ENCODE measurements around the gene ZNF609. TPM values are rescaled to one million over a fixed set of nuclear protein-coding genes. Genes with fewer than 3 reads are reported as not detected.

ZNF609 gene
- total and polyA plus RNA-seq, 2 of the 13 experiments (the other 11 are each of a cell fraction or from before 2014, with no cell fraction given): 8.9 to 9.9 TPM

- peak; percentile 66 for TF ChIP-seq ARID5B (CRISPR knock-in tag; IDR thresholded peaks at IDR 0.05)
- no peak for TF ChIP-seq ZNF251 (CRISPR knock-in tag; IDR thresholded peaks at IDR 0.05)
- peak; percentile 60; the same call in 1 of the 2 replicates for TF ChIP-seq YEATS4 (CRISPR knock-in tag; IDR thresholded peaks at IDR 0.05; ENCODE audit: borderline replicate concordance)
- TF ChIP-seq RXRA (CRISPR knock-in tag; IDR thresholded peaks at IDR 0.05): peak; percentile 76
- no peak for TF ChIP-seq TOE1 (CRISPR knock-in tag; IDR thresholded peaks at IDR 0.05)
- no peak for TF ChIP-seq RELA (CRISPR knock-in tag; IDR thresholded peaks at IDR 0.05)
- no peak for TF ChIP-seq CSRNP1 (CRISPR knock-in tag; IDR thresholded peaks at IDR 0.05)
- TF ChIP-seq MTERF4 (CRISPR knock-in tag; IDR thresholded peaks at IDR 0.05): no peak
- TF ChIP-seq ZNF205 (CRISPR knock-in tag; IDR thresholded peaks at IDR 0.05): 0 out of 2 replicates have a peak, but pooled peaks have one; percentile 47
- peak; percentile 63; the same call in 1 of the 2 replicates for TF ChIP-seq TBX2 (CRISPR knock-in tag; IDR thresholded peaks at IDR 0.05; ENCODE audit: borderline replicate concordance)
- TF ChIP-seq TFDP1 (CRISPR knock-in tag; IDR thresholded peaks at IDR 0.05; ENCODE audit: borderline replicate concordance): peak; percentile 45; the same call in 1 of the 2 replicates
- peak; percentile 56; the same call in 1 of the 2 replicates for TF ChIP-seq ZBTB26 (CRISPR knock-in tag; IDR thresholded peaks at IDR 0.05; ENCODE audit: borderline replicate concordance)
- TF ChIP-seq KDM3A (CRISPR knock-in tag; IDR thresholded peaks at IDR 0.05; ENCODE audit: low read depth): peak; percentile 91
- no peak for TF ChIP-seq THYN1 (CRISPR knock-in tag; IDR thresholded peaks at IDR 0.05; ENCODE audit: borderline replicate concordance, low read depth)
- no peak for TF ChIP-seq SP2 (CRISPR knock-in tag; IDR thresholded peaks at IDR 0.05)
- TF ChIP-seq TCF7L2 (IDR thresholded peaks at IDR 0.05; ENCODE audit: low read depth, low read length): no peak
- TF ChIP-seq EED (CRISPR knock-in tag; IDR thresholded peaks at IDR 0.05): no peak
- no peak for TF ChIP-seq MLLT10 (CRISPR knock-in tag; IDR thresholded peaks at IDR 0.05)
- no peak for TF ChIP-seq ZNF235 (CRISPR knock-in tag; IDR thresholded peaks at IDR 0.05; ENCODE audit: borderline replicate concordance)
- peak; percentile 91 for TF ChIP-seq PHF5A (CRISPR knock-in tag; IDR thresholded peaks at IDR 0.05; ENCODE audit: low read depth, unreplicated experiment)
- no peak for TF ChIP-seq PRPF4 (IDR thresholded peaks at IDR 0.05; ENCODE audit: low read depth, low read length, poor library complexity, severe bottlenecking)
- TF ChIP-seq ZNF782 (CRISPR knock-in tag; IDR thresholded peaks at IDR 0.05; ENCODE audit: borderline replicate concordance): peak; percentile 66; the same call in 1 of the 2 replicates
Observed at GRCh38 chr15:64460206-64460723, at the start of gene ZNF609 (continued).
